ENCODE measurements around the gene CCDC136. TPM values are rescaled to one million over a fixed set of nuclear protein-coding genes. Genes with fewer than 3 reads are reported as not detected.

CCDC136 gene
- total RNA-seq, 3 donors from 2014 or later: 6.4 to 9.5 (median 9.4) TPM

DNA sequence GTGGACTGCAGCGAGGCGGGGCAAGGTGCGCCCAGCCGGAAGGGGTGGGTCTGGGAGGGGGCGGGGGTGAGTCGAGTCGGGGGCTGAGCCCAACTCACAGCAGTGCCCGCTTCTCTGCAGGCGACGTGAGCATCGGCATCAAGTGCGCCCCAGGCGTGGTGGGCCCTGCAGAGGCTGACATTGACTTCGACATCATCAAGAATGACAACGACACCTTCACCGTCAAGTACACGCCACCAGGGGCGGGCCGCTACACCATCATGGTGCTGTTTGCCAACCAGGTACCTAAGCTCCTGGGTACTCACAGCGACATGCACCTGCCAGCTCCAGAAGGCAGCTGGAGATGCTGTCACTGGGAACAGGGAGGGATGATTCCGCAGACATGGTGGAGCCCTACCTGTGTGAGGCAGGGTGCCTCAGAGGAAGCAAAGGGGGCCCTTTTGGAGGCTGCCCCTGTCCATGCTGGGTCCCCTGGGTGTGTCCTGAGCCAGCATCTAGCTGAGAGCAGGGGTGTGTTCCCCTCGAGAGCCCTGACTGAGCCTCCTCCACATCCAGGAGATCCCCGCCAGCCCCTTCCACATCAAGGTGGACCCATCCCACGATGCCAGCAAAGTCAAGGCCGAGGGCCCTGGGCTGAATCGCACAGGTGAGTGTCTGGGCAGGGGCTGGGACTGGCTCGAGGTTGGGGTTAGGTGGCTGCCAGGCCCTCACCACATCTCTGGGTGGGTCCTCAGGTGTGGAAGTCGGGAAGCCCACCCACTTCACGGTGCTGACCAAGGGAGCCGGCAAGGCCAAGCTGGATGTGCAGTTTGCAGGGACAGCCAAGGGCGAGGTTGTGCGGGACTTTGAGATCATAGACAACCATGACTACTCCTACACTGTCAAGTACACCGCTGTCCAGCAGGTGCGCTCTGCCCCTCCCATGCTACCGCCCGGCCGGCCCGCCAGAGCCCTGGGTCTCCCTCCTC is 51.2 kb downstream of the CCDC136 start:
- Histone ChIP-seq H3K27ac (no peak overlapping the region), H3K4me3 (no peak overlapping the region), H3K36me3 (no peaks in the 10 kb centered on the region), H3K27me3 (no peaks in the 10 kb centered on the region), H3K9me3 (no peaks in the 10 kb centered on the region), H3K4me1 (no peaks in the 10 kb centered on the region)
- intact Hi-C loops (cut with DNase I; ENCODE audit: low total_unique reads): no loop called here
- TF ChIP-seq POLR2A (IDR thresholded peaks at IDR 0.05): no peak
- TF ChIP-seq CTCF (IDR thresholded peaks at IDR 0.05): no peak
- no peak for TF ChIP-seq POLR2AphosphoS5 (IDR thresholded peaks at IDR 0.05)
- no peak for DNase-seq (ENCODE audit: low spot score in 2 of 2)

GRCh38 chr7:128843938-128844621 is 52.3 kb downstream of the CCDC136 start:
- DNase-seq (ENCODE audit: low spot score in 2 of 2): no peak
- H3K27ac ChIP-seq: no peak overlapping the region
- no peaks in the 10 kb centered on the region for H3K4me1 ChIP-seq
- no peaks in the 10 kb centered on the region for H3K9me3 ChIP-seq
- H3K36me3 ChIP-seq: no peaks in the 10 kb centered on the region
- H3K27me3 ChIP-seq: no peaks in the 10 kb centered on the region
- no peak overlapping the region for H3K4me3 ChIP-seq
- intact Hi-C loops (cut with DNase I; ENCODE audit: low total_unique reads): no loop called here
- no peak for TF ChIP-seq POLR2AphosphoS5 (IDR thresholded peaks at IDR 0.05)
- TF ChIP-seq POLR2A (IDR thresholded peaks at IDR 0.05): no peak
- no peak for TF ChIP-seq CTCF (IDR thresholded peaks at IDR 0.05)

DNA sequence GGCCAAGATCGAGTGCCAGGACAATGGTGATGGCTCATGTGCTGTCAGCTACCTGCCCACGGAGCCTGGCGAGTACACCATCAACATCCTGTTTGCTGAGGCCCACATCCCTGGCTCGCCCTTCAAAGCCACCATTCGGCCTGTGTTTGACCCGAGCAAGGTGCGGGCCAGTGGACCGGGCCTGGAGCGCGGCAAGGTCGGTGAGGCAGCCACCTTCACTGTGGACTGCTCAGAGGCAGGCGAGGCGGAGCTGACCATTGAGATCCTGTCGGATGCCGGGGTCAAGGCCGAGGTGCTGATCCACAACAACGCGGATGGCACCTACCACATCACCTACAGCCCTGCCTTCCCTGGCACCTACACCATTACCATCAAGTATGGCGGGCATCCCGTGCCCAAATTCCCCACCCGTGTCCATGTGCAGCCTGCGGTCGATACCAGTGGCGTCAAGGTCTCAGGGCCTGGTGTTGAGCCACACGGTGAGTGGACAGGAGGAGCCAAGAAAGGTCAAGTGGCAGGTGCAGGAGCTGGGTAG is 53.1 kb downstream of the CCDC136 start:
- DNase-seq (ENCODE audit: low spot score in 2 of 2): no peak
- no peaks in the 10 kb centered on the region for H3K4me1 ChIP-seq
- intact Hi-C loops (cut with DNase I; ENCODE audit: low total_unique reads): no loop called here
- H3K9me3 ChIP-seq: no peaks in the 10 kb centered on the region
- H3K27ac ChIP-seq: no peak overlapping the region
- H3K27me3 ChIP-seq: no peaks in the 10 kb centered on the region
- TF ChIP-seq POLR2A (IDR thresholded peaks at IDR 0.05) (no peak), POLR2AphosphoS5 (IDR thresholded peaks at IDR 0.05) (no peak), CTCF (IDR thresholded peaks at IDR 0.05) (no peak)
- H3K4me3 ChIP-seq: no peak overlapping the region
- no peaks in the 10 kb centered on the region for H3K36me3 ChIP-seq

GRCh38 chr7:128845475-128845874 is 53.7 kb downstream of the CCDC136 start:
- intact Hi-C loops (cut with DNase I; ENCODE audit: low total_unique reads): no loop called here
- H3K27me3 ChIP-seq: no peaks in the 10 kb centered on the region
- TF ChIP-seq POLR2A (IDR thresholded peaks at IDR 0.05) (no peak), CTCF (IDR thresholded peaks at IDR 0.05) (no peak), POLR2AphosphoS5 (IDR thresholded peaks at IDR 0.05) (no peak)
- H3K4me1 ChIP-seq: no peaks in the 10 kb centered on the region
- no peaks in the 10 kb centered on the region for H3K9me3 ChIP-seq
- H3K36me3 ChIP-seq: no peaks in the 10 kb centered on the region
- no peak for DNase-seq (ENCODE audit: low spot score in 2 of 2)
- no peak overlapping the region for H3K27ac ChIP-seq
- H3K4me3 ChIP-seq: no peak overlapping the region

DNA sequence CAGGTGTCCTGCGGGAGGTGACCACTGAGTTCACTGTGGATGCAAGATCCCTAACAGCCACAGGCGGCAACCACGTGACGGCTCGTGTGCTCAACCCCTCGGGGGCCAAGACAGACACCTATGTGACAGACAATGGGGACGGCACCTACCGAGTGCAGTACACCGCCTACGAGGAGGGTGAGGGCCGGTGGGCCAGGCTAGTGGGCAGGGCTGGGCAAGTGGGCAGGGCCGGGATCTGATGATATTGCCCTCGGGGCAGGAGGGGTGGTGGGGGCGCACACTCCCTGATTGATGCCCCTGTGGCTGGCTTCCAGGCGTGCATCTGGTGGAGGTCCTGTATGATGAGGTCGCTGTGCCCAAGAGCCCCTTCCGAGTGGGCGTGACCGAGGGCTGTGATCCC is 54.2 kb downstream of the CCDC136 start:
- Histone ChIP-seq H3K27me3 (no peaks in the 10 kb centered on the region), H3K36me3 (no peaks in the 10 kb centered on the region), H3K27ac (no peak overlapping the region), H3K9me3 (no peaks in the 10 kb centered on the region), H3K4me3 (no peak overlapping the region), H3K4me1 (no peaks in the 10 kb centered on the region)
- intact Hi-C loops (cut with DNase I; ENCODE audit: low total_unique reads): no loop called here
- TF ChIP-seq POLR2A (IDR thresholded peaks at IDR 0.05) (no peak), POLR2AphosphoS5 (IDR thresholded peaks at IDR 0.05) (no peak), CTCF (IDR thresholded peaks at IDR 0.05) (no peak)
- DNase-seq (ENCODE audit: low spot score in 2 of 2): no peak

All from breast epithelium (tissue), 4 donors.